Activated CD4-positive, alpha-beta T cell treated with anti-CD3 and anti-CD28 coated beads for 36 hours (primary cell): Measurements from ENCODE around the gene IFT172. TPM values are rescaled to one million over a fixed set of nuclear protein-coding genes. Genes with fewer than 3 reads are reported as not detected.
"Not testable (repeated sequence)": the region's sequence is repeated elsewhere in the genome, so short reads cannot be mapped to it uniquely, and the experiment has no call there.

Source experiments
- ATAC-seq: fragments of 200-7000 bp; cut with Tn5 transposase; one replicate; pipeline ENCODE4 v1.10.0; 2021; ENCODE audit warnings: mild to moderate bottlenecking, moderate library complexity
- CTCF ChIA-PET: fragments of 350-600 bp; sonication (Branson Sonifier 250); formaldehyde crosslinking; loops from one replicate; lab custom pipeline; 2021; ENCODE audit warnings: antibody characterized with exemption; lab: Charles Lee
- POLR2A ChIA-PET: fragments of 350-600 bp; sonication (Branson Sonifier 250); formaldehyde crosslinking; loops from one replicate; lab custom pipeline; 2021; ENCODE audit warnings: antibody characterized with exemption, inconsistent platforms; lab: Charles Lee
- DNase-seq: peaks from one replicate; pipeline ENCODE4 v3.0.0-alpha.2; 2020
- H3K27ac Mint-ChIP-seq: one replicate; pipeline ENCODE4 v1.8.0; 2021; ENCODE audit warnings: mixed read lengths
- H3K27me3 Mint-ChIP-seq: one replicate; pipeline ENCODE4 v1.8.0; 2021; ENCODE audit warnings: mixed read lengths
- H3K36me3 Mint-ChIP-seq: one replicate; pipeline ENCODE4 v1.8.0; 2021; ENCODE audit warnings: low read depth, mixed read lengths
- H3K4me1 Mint-ChIP-seq: one replicate; pipeline ENCODE4 v1.8.0; 2021; ENCODE audit warnings: mixed read lengths
- H3K4me3 Mint-ChIP-seq: one replicate; pipeline ENCODE4 v1.8.0; 2021; ENCODE audit warnings: mild to moderate bottlenecking, moderate library complexity, mixed read lengths
- H3K9me3 Mint-ChIP-seq: one replicate; pipeline ENCODE4 v1.8.0; 2021; ENCODE audit warnings: low read depth, mixed read lengths
- intact Hi-C, 2 experiments: fragments of 100-400 bp; cut with DNase I in 1 of 2; cut with micrococcal nuclease in 1 of 2; formaldehyde crosslinking; loops; one replicate each; pipeline versions ENCODE4 v1.14.2 to v1.15.1; 2022 to 2024; cut with DNase I, micrococcal nuclease
- total RNA-seq, 2 experiments: library from RNA; stranded (reverse); gene quantifications; one replicate each; pipeline ENCODE4 v1.2.3, GENCODE V29; 2021

Gene IFT172, protein sequence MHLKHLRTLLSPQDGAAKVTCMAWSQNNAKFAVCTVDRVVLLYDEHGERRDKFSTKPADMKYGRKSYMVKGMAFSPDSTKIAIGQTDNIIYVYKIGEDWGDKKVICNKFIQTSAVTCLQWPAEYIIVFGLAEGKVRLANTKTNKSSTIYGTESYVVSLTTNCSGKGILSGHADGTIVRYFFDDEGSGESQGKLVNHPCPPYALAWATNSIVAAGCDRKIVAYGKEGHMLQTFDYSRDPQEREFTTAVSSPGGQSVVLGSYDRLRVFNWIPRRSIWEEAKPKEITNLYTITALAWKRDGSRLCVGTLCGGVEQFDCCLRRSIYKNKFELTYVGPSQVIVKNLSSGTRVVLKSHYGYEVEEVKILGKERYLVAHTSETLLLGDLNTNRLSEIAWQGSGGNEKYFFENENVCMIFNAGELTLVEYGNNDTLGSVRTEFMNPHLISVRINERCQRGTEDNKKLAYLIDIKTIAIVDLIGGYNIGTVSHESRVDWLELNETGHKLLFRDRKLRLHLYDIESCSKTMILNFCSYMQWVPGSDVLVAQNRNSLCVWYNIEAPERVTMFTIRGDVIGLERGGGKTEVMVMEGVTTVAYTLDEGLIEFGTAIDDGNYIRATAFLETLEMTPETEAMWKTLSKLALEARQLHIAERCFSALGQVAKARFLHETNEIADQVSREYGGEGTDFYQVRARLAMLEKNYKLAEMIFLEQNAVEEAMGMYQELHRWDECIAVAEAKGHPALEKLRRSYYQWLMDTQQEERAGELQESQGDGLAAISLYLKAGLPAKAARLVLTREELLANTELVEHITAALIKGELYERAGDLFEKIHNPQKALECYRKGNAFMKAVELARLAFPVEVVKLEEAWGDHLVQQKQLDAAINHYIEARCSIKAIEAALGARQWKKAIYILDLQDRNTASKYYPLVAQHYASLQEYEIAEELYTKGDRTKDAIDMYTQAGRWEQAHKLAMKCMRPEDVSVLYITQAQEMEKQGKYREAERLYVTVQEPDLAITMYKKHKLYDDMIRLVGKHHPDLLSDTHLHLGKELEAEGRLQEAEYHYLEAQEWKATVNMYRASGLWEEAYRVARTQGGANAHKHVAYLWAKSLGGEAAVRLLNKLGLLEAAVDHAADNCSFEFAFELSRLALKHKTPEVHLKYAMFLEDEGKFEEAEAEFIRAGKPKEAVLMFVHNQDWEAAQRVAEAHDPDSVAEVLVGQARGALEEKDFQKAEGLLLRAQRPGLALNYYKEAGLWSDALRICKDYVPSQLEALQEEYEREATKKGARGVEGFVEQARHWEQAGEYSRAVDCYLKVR (N-terminal part only)
- total RNA-seq: 1 to 10 TPM; 8.7 TPM

DNA sequence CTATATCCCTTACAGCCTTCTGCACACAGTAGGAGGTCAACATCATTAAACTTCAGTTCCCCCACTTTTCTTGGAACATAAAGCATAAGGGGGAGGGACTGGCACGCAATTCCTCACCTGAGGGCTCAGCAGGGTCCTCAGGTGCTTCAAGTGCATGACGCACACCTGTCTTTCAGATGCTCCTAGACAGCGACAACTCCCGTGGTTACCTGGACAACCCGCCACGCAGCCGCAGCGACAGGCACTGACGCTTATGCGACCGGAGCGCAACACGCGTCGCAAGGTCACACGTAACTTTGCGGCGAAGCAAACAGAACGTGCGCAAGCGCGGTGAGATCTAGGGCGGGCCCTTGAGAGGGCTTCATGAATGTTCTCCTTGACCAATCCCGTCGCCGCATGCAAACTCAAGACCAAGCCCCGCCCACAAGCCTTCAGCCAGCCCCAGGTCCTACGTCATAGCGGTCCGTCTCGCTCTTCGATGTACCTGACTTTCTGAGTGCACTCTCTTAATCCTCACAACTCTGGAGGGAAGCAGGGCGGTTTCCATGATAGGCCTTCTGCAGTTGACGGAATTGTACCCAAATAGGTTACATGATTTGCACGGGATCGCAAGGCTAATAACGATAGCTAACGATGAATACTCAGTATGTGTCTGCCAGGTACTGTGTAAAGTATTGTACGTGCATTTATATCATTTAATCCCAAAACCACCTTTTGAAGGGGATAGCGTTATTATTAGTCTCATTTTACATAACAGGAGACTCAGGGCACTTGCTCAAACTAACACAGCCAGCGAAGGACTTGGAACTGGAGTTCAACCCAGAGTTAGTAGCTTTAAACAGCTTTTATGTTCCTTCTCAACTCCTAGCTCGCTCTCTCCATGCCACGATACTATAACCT is at the start of gene IFT172:
Gene IFT172 (minus strand): TSS at position 246 of the 900 bp plus-strand sequence. CDS start 90 bp downstream, at position 156.
- Mint-ChIP-seq H3K9me3 (no peaks in the 10 kb centered on the region), H3K27ac (peak within 1 kb of the TSS; percentile 63), H3K36me3 (no peaks in the 10 kb centered on the region), H3K4me1 (peaks cover 23% of the 10 kb centered on the region), H3K27me3 (peaks cover 11% of the 10 kb centered on the region), H3K4me3 (peak within 1 kb of the TSS; percentile 75)
- intact Hi-C loops: loop anchor here (1.0 to 2.0 kb wide), 16 partner anchors 59 to 705 kb away; partner anchors contain the start of genes EIF2B4 (in 2 of the 2), GTF3C2 (in 2 of the 2), PPM1G (in 2 of the 2) and SNX17 (in 2 of the 2)
- ChIA-PET POLR2A (no interaction called here), CTCF (interaction anchor here (1.8 kb wide), 1 partner anchor 193 kb away, joined by 8 read pairs; no protein-coding TSS in a partner anchor)
- DNase-seq (peak; percentile 100), ATAC-seq (peak; percentile 97)

DNA sequence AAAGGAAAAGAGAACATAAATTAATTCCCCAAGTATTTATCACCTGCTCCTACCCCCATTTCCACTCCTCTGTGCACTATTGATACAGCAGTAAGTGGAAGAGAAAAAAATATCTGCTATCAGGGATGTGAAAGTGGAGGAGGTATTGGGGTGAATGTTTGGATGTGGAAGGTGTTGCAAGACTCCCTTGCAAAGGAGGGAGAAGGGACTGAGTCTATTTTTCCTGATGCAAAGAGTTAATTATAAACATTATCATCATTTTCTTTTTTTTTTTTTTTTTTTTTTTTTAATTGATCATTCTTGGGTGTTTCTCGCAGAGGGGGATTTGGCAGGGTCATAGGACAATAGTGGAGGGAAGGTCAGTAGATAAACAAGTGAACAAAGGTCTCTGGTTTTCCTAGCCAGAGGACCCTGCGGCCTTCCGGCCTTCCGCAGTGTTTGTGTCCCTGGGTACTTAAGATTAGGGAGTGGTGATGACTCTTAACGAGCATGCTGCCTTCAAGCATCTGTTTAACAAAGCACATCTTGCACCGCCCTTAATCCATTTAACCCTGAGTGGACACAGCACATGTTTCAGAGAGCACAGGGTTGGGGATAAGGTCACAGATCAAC is 49.4 kb upstream of the IFT172 start:
- intact Hi-C loops, H3K27me3 Mint-ChIP-seq, H3K9me3 Mint-ChIP-seq, H3K36me3 Mint-ChIP-seq, CTCF ChIA-PET, H3K4me3 Mint-ChIP-seq, ATAC-seq, H3K4me1 Mint-ChIP-seq, H3K27ac Mint-ChIP-seq, POLR2A ChIA-PET, DNase-seq: not testable (repeated sequence)

GRCh38 chr2:27537287-27537686 is 47.7 kb upstream of the IFT172 start:
- H3K4me3 Mint-ChIP-seq: no peak overlapping the region
- POLR2A ChIA-PET: no interaction called here

DNA sequence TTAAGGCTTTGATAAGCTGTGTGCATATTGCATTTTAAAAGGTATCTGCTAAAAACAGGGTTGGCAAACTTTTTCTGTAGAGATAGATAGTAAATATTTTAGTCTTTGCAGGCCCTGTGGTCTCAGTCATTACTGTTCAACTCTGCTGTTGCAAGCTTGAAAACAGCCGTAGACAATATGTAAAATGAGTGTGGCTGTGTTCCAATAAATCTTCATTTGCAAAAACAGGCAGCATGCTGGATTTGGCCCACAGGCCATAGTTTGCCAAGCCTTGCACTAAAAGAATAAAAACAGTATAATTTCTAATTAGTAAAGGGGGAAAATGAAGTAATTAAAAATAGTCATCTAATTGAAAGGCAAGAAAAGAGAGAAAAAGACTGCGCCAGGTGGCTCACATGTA is 42.4 kb upstream of the IFT172 start:
- peaks cover 1% of the 10 kb centered on the region for H3K9me3 Mint-ChIP-seq
- no peaks in the 10 kb centered on the region for H3K36me3 Mint-ChIP-seq
- no peak overlapping the region for H3K4me3 Mint-ChIP-seq
- CTCF ChIA-PET: interaction anchor here (0.6 kb wide), 1 partner anchor 737 kb away, joined by 3 read pairs; no protein-coding TSS in a partner anchor
- DNase-seq (no peak), ATAC-seq (no peak)
- H3K4me1 Mint-ChIP-seq: peaks cover 4% of the 10 kb centered on the region
- H3K27ac Mint-ChIP-seq: no peak overlapping the region
- intact Hi-C loops: no loop called here
- H3K27me3 Mint-ChIP-seq: peaks cover 6% of the 10 kb centered on the region
- POLR2A ChIA-PET: no interaction called here

More at GRCh38 chr2:27537287-27537686, 47.7 kb upstream of the IFT172 start:
- Mint-ChIP-seq H3K4me1 (no peaks in the 10 kb centered on the region), H3K27me3 (peaks cover 2% of the 10 kb centered on the region), H3K9me3 (no peaks in the 10 kb centered on the region), H3K27ac (no peak overlapping the region), H3K36me3 (no peaks in the 10 kb centered on the region)
- DNase-seq (no peak), ATAC-seq (no peak)
- CTCF ChIA-PET: interaction anchor here (0.6 to 1.7 kb wide), 4 partner anchors 14 to 66 kb away, joined by 3 to 5 read pairs (median 4); no protein-coding TSS in a partner anchor
- intact Hi-C loops: no loop called here

GRCh38 chr2:27527182-27527581 is 37.6 kb upstream of the IFT172 start:
- no peak overlapping the region for H3K4me3 Mint-ChIP-seq
- intact Hi-C loops: no loop called here
- ChIA-PET CTCF (interaction anchor here (1.4 kb wide), 1 partner anchor 21 kb away, joined by 3 read pairs; no protein-coding TSS in a partner anchor), POLR2A (no interaction called here)
- ATAC-seq (no peak), DNase-seq (no peak)
- H3K4me1 Mint-ChIP-seq: peaks cover 5% of the 10 kb centered on the region
- H3K27ac Mint-ChIP-seq: no peak overlapping the region
- peaks cover 9% of the 10 kb centered on the region for H3K27me3 Mint-ChIP-seq
- H3K36me3 Mint-ChIP-seq: no peaks in the 10 kb centered on the region
- peaks cover 1% of the 10 kb centered on the region for H3K9me3 Mint-ChIP-seq

- no peaks in the 10 kb centered on the region for H3K9me3 Mint-ChIP-seq
- H3K36me3 Mint-ChIP-seq: no peaks in the 10 kb centered on the region
- peaks cover 14% of the 10 kb centered on the region for H3K27me3 Mint-ChIP-seq
- intact Hi-C loops: no loop called here
- ChIA-PET POLR2A (no interaction called here), CTCF (interaction anchor here (0.7 kb wide), 1 partner anchor 219 kb away, joined by 3 read pairs; no protein-coding TSS in a partner anchor)
- no peak overlapping the region for H3K27ac Mint-ChIP-seq
- no peak for DNase-seq
- H3K4me3 Mint-ChIP-seq: no peak overlapping the region
- peaks cover 5% of the 10 kb centered on the region for H3K4me1 Mint-ChIP-seq
- ATAC-seq: no peak
Measured at GRCh38 chr2:27522400-27522945, 32.9 kb upstream of the IFT172 start.

GRCh38 chr2:27520316-27520715 is 30.8 kb upstream of the IFT172 start:
- intact Hi-C loops: no loop called here
- ChIA-PET CTCF (no interaction called here), POLR2A (no interaction called here)
- ATAC-seq: no peak
- Mint-ChIP-seq H3K9me3 (no peaks in the 10 kb centered on the region), H3K36me3 (no peaks in the 10 kb centered on the region), H3K27ac (no peak overlapping the region), H3K27me3 (peaks cover 11% of the 10 kb centered on the region), H3K4me3 (no peak overlapping the region), H3K4me1 (no peaks in the 10 kb centered on the region)
- no peak for DNase-seq

DNA sequence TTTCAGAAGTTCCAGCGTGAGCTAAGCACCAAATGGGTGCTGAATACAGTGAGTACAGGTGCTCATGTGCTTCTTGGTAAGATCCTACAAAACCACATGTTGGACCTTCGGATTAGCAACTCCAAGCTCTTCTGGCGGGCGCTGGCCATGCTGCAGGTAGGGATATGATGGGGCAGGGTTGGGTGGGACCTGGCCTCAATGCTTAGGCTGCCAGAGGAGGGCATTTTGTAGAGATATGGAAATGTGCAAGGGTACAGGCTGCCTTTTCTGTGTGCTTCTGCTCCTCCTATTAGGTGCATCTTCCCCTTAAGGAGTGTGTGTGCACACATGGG is 29.2 kb upstream of the IFT172 start:
- H3K36me3 Mint-ChIP-seq: no peaks in the 10 kb centered on the region
- H3K9me3 Mint-ChIP-seq: no peaks in the 10 kb centered on the region
- no peak overlapping the region for H3K27ac Mint-ChIP-seq
- H3K27me3 Mint-ChIP-seq: peaks cover 14% of the 10 kb centered on the region
- DNase-seq (no peak), ATAC-seq (no peak)
- POLR2A ChIA-PET: no interaction called here
- CTCF ChIA-PET: no interaction called here
- intact Hi-C loops: no loop called here
- H3K4me3 Mint-ChIP-seq: no peak overlapping the region
- no peaks in the 10 kb centered on the region for H3K4me1 Mint-ChIP-seq

- intact Hi-C loops: no loop called here
- ATAC-seq (no peak), DNase-seq (no peak)
- Mint-ChIP-seq H3K36me3 (no peaks in the 10 kb centered on the region), H3K4me1 (no peaks in the 10 kb centered on the region), H3K4me3 (no peak overlapping the region), H3K27ac (no peak overlapping the region), H3K9me3 (no peaks in the 10 kb centered on the region), H3K27me3 (peaks cover 14% of the 10 kb centered on the region)
- POLR2A ChIA-PET: no interaction called here
- CTCF ChIA-PET: interaction anchor here (0.7 kb wide), 1 partner anchor 10 kb away, joined by 3 read pairs; no protein-coding TSS in a partner anchor
Measured at GRCh38 chr2:27518113-27518781, 28.7 kb upstream of the IFT172 start.
